Pulmonary artery endothelial cell (primary cell): ENCODE measurements around the gene SETDB1. TPM values are rescaled to one million over a fixed set of nuclear protein-coding genes. Genes with fewer than 3 reads are reported as not detected.

Experiments used
- DNase-seq: peaks from one replicate; pipeline ENCODE4 v3.0.0-alpha.2; 2011; ENCODE audit warnings: low read depth, low spot score
- total RNA-seq: library from RNA; depleted of rRNA; stranded (reverse); fragments of >200 nt; gene quantifications from 2 replicates; pipeline ENCODE4 v1.2.3, GENCODE V29; 2014

SETDB1 gene
- total RNA-seq, 1 donor from 2014 or later: 36.7 TPM

GRCh38 chr1:151002051-151002450, 75.9 kb downstream of the SETDB1 start:
- no peak for DNase-seq

- DNase-seq: no peak
Measured at GRCh38 chr1:151002611-151003010, 76.4 kb downstream of the SETDB1 start.

- DNase-seq: no peak
Measured at GRCh38 chr1:151003180-151003579, 77.0 kb downstream of the SETDB1 start.

- no peak for DNase-seq
Measured at GRCh38 chr1:151005729-151006319, 79.7 kb downstream of the SETDB1 start.

GRCh38 chr1:151006327-151007052, 80.3 kb downstream of the SETDB1 start, which contains the start of gene MINDY1:
Gene MINDY1, minus strand, starts transcription at chr1:151006902. Its CDS starts 4,285 bp downstream, at chr1:151002617.
- DNase-seq: peak; percentile 71

GRCh38 chr1:151007853-151008243, 81.7 kb downstream of the SETDB1 start:
- no peak for DNase-seq

- peak; percentile 95 for DNase-seq
Measured at GRCh38 chr1:151008244-151009205, 82.4 kb downstream of the SETDB1 start, which contains the start of gene PRUNE1. Gene PRUNE1, plus strand, starts transcription at chr1:151008449. Its CDS starts 184 bp downstream, at chr1:151008633.

GRCh38 chr1:151009206-151009587, 83.0 kb downstream of the SETDB1 start:
- DNase-seq: no peak

- DNase-seq: no peak
Measured at GRCh38 chr1:151009674-151010345, 83.6 kb downstream of the SETDB1 start.

GRCh38 chr1:151010346-151010726, 84.2 kb downstream of the SETDB1 start:
- DNase-seq: no peak

- DNase-seq: no peak
Measured at GRCh38 chr1:151011154-151011850, 85.1 kb downstream of the SETDB1 start.

GRCh38 chr1:151012684-151013471, 86.7 kb downstream of the SETDB1 start:
- DNase-seq: no peak

GRCh38 chr1:151013518-151013917, 87.4 kb downstream of the SETDB1 start:
- no peak for DNase-seq

Other genes starting within 250 kb of the SETDB1 start
- 16.6 and 25.1 TPM in 2 replicates for gene GOLPH3L, start 229.2 kb upstream of the SETDB1 start, total RNA-seq
- gene HORMAD1, start 205.5 kb upstream of the SETDB1 start, total RNA-seq: 0.04 TPM in 1 of 2 replicates, not detected in the other
- gene CTSS, start 160.6 kb upstream of the SETDB1 start, total RNA-seq: 31.1 and 33.7 TPM in 2 replicates
- gene CTSK, start 118.1 kb upstream of the SETDB1 start, total RNA-seq: 20.5 and 194 TPM in 2 replicates
- gene ARNT, start 49.8 kb upstream of the SETDB1 start, total RNA-seq: 17.2 and 36.6 TPM in 2 replicates
- gene CTXND2, start 39.2 kb upstream of the SETDB1 start, total RNA-seq: not detected in 2 replicates
- gene CERS2, start 48.5 kb downstream of the SETDB1 start, total RNA-seq: 87.4 and 121 TPM in 2 replicates
- gene ANXA9, start 55.9 kb downstream of the SETDB1 start, total RNA-seq: not detected in 2 replicates
- 8.9 and 12.0 TPM in 2 replicates for gene MINDY1, start 80.5 kb downstream of the SETDB1 start, total RNA-seq
- gene PRUNE1, start 82.1 kb downstream of the SETDB1 start, total RNA-seq: 4.1 and 7.7 TPM in 2 replicates
- gene BNIPL, start 110.2 kb downstream of the SETDB1 start, total RNA-seq: 0.07 and 0.11 TPM in 2 replicates
- 1.1 and 1.4 TPM in 2 replicates for gene C1orf56, start 121.4 kb downstream of the SETDB1 start, total RNA-seq
- gene CDC42SE1, start 133.3 kb downstream of the SETDB1 start, total RNA-seq: 59.9 and 70.5 TPM in 2 replicates
- 4.3 and 4.9 TPM in 2 replicates for gene MLLT11, start 134.0 kb downstream of the SETDB1 start, total RNA-seq
- gene GABPB2, start 144.4 kb downstream of the SETDB1 start, total RNA-seq: 6.4 and 9.8 TPM in 2 replicates
- gene SEMA6C, start 220.3 kb downstream of the SETDB1 start, total RNA-seq: 5.3 and 19.5 TPM in 2 replicates
- gene TNFAIP8L2, start 230.3 kb downstream of the SETDB1 start, total RNA-seq: 0.13 and 0.35 TPM in 2 replicates
- gene LYSMD1, start 239.5 kb downstream of the SETDB1 start, total RNA-seq: 3.1 and 5.6 TPM in 2 replicates
- 30.2 and 37.2 TPM in 2 replicates for gene SCNM1, start 239.8 kb downstream of the SETDB1 start, total RNA-seq
- gene TMOD4, start 249.6 kb downstream of the SETDB1 start, total RNA-seq: not detected in 2 replicates